HEK293T (cell line): Measurements from ENCODE around the gene TXNDC11.

Experiments used
- CTCF ChIA-PET: fragments of 350-600 bp; formaldehyde crosslinking; extraction: SDS; loops from one replicate; lab custom pipeline; 2021; ENCODE audit warnings: antibody characterized with exemption, inconsistent platforms; lab: Yijun Ruan, JAX
- POLR2A ChIA-PET: fragments of 350-600 bp; formaldehyde crosslinking; extraction: SDS; loops from one replicate; lab custom pipeline; 2020; ENCODE audit warnings: antibody characterized with exemption, inconsistent platforms; lab: Yijun Ruan, JAX
- DNase-seq: peaks from one replicate; pipeline ENCODE4 v3.0.0; 2012; ENCODE audit warnings: mixed read lengths; ENCODE audit errors: extremely low spot score
- ARNT ChIP-seq: fragments of 450-650 bp; IDR thresholded peaks from 2 replicates; pipeline ENCODE4 v1.6.1; 2017; ENCODE audit warnings: mild to moderate bottlenecking
- BHLHE40 ChIP-seq: fragments of 450-650 bp; IDR thresholded peaks from 2 replicates; pipeline ENCODE4 v1.6.1; 2016; ENCODE audit warnings: mild to moderate bottlenecking, moderate library complexity, borderline replicate concordance
- CTBP1 ChIP-seq: fragments of 450-650 bp; IDR thresholded peaks from 2 replicates; pipeline ENCODE4 v1.6.1; 2016; ENCODE audit warnings: borderline replicate concordance
- ELF4 ChIP-seq: fragments of 450-650 bp; IDR thresholded peaks from 2 replicates; pipeline ENCODE4 v1.6.1; 2017; ENCODE audit warnings: antibody characterized with exemption
- FOXA1 ChIP-seq: fragments of 450-650 bp; IDR thresholded peaks from 2 replicates; pipeline ENCODE4 v1.6.1; 2016; ENCODE audit warnings: mild to moderate bottlenecking
- FOXK2 ChIP-seq: fragments of 450-650 bp; IDR thresholded peaks from 2 replicates; pipeline ENCODE4 v1.6.1; 2016; ENCODE audit warnings: mild to moderate bottlenecking
- FOXM1 ChIP-seq: fragments of 450-650 bp; IDR thresholded peaks from 2 replicates; pipeline ENCODE4 v1.6.1; 2017; ENCODE audit warnings: mild to moderate bottlenecking, borderline replicate concordance
- HDGF ChIP-seq: fragments of 450-650 bp; IDR thresholded peaks from 2 replicates; pipeline ENCODE4 v1.6.1; 2017; ENCODE audit warnings: antibody characterized with exemption, borderline replicate concordance
- L3MBTL2 ChIP-seq: fragments of 450-650 bp; conservative IDR thresholded peaks from 2 replicates; pipeline ENCODE4 v1.6.1; 2016; ENCODE audit warnings: mild to moderate bottlenecking
- LEF1 ChIP-seq: fragments of 450-650 bp; IDR thresholded peaks from 2 replicates; pipeline ENCODE4 v1.6.1; 2017; ENCODE audit warnings: mild to moderate bottlenecking, borderline replicate concordance
- NFRKB ChIP-seq: fragments of 450-650 bp; IDR thresholded peaks from 2 replicates; pipeline ENCODE4 v1.6.1; 2016; ENCODE audit warnings: mild to moderate bottlenecking, moderate library complexity
- SP1 ChIP-seq: fragments of 450-650 bp; IDR thresholded peaks from 2 replicates; pipeline ENCODE4 v1.6.1; 2017
- SUZ12 ChIP-seq: fragments of 450-650 bp; IDR thresholded peaks from 2 replicates; pipeline ENCODE4 v1.6.1; 2016; ENCODE audit warnings: mild to moderate bottlenecking
- TARDBP ChIP-seq: fragments of 450-650 bp; IDR thresholded peaks from 2 replicates; pipeline ENCODE4 v1.6.1; 2016
- ZNF384 ChIP-seq: fragments of 450-650 bp; IDR thresholded peaks from 2 replicates; pipeline ENCODE4 v1.6.1; 2016
- TF ChIP-seq, protein P1 (sequence below): fragments of 450-650 bp; IDR thresholded peaks from 2 replicates; pipeline ENCODE4 v1.6.1; 2016

The TXNDC11 gene

GRCh38 chr16:11783319-11784037 lies 40.8 kb upstream of the TXNDC11 start:
- ChIA-PET POLR2A (interaction anchor here (1.7 kb wide), 1 partner anchor 15 kb away, joined by 4 read pairs; no protein-coding TSS in a partner anchor), CTCF (no interaction called here)
- no peak for DNase-seq
- no peak for TF ChIP-seq CTBP1
- no peak for TF ChIP-seq LEF1
- TF ChIP-seq TARDBP = no peak
- no peak for TF ChIP-seq ELF4
- TF ChIP-seq SUZ12 = no peak
- TF ChIP-seq FOXM1 = no peak
- TF ChIP-seq FOXA1 = no peak
- no peak for TF ChIP-seq NFRKB
- no peak for TF ChIP-seq BHLHE40

GRCh38 chr16:11781773-11782172 lies 39.1 kb upstream of the TXNDC11 start:
- no peak for TF ChIP-seq TARDBP
- no peak for TF ChIP-seq HDGF
- TF ChIP-seq CTBP1 = no peak
- TF ChIP-seq LEF1 = no peak
- TF ChIP-seq NFRKB = no peak
- no peak for TF ChIP-seq BHLHE40
- TF ChIP-seq, protein P1, sequence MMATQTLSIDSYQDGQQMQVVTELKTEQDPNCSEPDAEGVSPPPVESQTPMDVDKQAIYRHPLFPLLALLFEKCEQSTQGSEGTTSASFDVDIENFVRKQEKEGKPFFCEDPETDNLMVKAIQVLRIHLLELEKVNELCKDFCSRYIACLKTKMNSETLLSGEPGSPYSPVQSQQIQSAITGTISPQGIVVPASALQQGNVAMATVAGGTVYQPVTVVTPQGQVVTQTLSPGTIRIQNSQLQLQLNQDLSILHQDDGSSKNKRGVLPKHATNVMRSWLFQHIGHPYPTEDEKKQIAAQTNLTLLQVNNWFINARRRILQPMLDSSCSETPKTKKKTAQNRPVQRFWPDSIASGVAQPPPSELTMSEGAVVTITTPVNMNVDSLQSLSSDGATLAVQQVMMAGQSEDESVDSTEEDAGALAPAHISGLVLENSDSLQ = no peak
- no peak for TF ChIP-seq SP1
- no peak for TF ChIP-seq L3MBTL2
- TF ChIP-seq ELF4 = no peak
- no peak for TF ChIP-seq ARNT
- ChIA-PET POLR2A (no interaction called here), CTCF (interaction anchor here (0.6 to 1.0 kb wide), 3 partner anchors 11 to 613 kb away, joined by 3 read pairs; no protein-coding TSS in a partner anchor)
- DNase-seq = no peak

- ChIA-PET POLR2A (interaction anchor here (0.6 kb wide), 1 partner anchor 9 kb away, joined by 3 read pairs; no protein-coding TSS in a partner anchor), CTCF (interaction anchor here (0.6 to 1.0 kb wide), 5 partner anchors 11 to 612 kb away, joined by 3 to 4 read pairs (median 3); partner anchors contain the start of gene ZC3H7A)
- TF ChIP-seq, protein P1 = no peak
- TF ChIP-seq TARDBP = no peak
- DNase-seq = no peak
These were observed 38.5 kb upstream of the TXNDC11 start for GRCh38 chr16:11780991-11781680.

DNA sequence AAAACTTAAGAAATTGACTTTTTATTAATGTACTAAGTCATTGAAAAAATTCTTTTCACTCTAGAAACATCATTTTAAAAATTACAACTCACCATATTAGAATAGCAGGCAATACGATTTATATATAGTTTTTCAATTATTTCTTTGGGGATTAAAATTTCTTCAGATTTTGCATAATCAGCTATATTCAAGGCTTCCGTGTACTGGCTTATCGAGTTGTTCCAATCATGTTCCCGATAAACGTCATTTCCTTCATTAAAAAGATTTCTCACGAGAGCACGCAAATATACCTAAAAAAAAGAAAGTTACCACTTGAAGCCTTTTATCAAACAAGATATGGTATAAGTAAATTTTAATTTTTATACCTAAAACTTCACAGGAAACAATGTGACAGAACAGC lies 36.4 kb upstream of the TXNDC11 start:
- TF ChIP-seq, protein P1 = no peak
- DNase-seq = no peak
- CTCF ChIA-PET = no interaction called here
- POLR2A ChIA-PET = no interaction called here

GRCh38 chr16:11774065-11774626 lies 31.5 kb upstream of the TXNDC11 start:
- ChIA-PET POLR2A (no interaction called here), CTCF (no interaction called here)
- TF ChIP-seq ZNF384 = no peak
- no peak for TF ChIP-seq SUZ12
- no peak for TF ChIP-seq NFRKB
- TF ChIP-seq LEF1 = no peak
- TF ChIP-seq TARDBP = no peak
- no peak for TF ChIP-seq FOXA1
- no peak for TF ChIP-seq FOXM1
- TF ChIP-seq, protein P1 = no peak
- TF ChIP-seq ELF4 = no peak
- no peak for TF ChIP-seq HDGF
- no peak for TF ChIP-seq SP1
- no peak for TF ChIP-seq L3MBTL2
- no peak for TF ChIP-seq BHLHE40
- TF ChIP-seq FOXK2 = no peak
- TF ChIP-seq CTBP1 = no peak
- DNase-seq = no peak

DNA sequence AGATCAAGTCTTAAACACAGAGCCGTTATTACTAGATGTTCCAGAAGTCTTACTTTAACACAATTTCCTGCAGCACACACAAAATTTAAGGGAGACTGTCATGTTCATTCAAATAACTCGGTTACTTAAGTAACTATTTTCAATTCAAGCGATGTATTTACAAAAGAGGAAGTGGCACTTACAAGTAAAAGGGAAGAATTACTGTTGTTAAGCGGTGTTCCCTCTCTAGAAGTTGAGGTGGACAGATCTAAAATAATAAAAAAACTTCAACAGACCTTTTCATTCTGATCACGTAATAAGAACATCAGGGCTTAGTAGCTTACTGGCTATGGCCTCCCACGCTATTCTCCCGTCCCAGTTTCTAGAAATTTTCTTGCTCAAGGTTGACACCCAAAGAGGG lies 26.2 kb upstream of the TXNDC11 start:
- ChIA-PET CTCF (no interaction called here), POLR2A (no interaction called here)
- TF ChIP-seq HDGF (no peak), FOXK2 (no peak), FOXA1 (no peak), CTBP1 (no peak), NFRKB (no peak)
- DNase-seq = no peak
